Testis (tissue), 3 donors: ENCODE measurements around the gene FCN2. TPM values are rescaled to one million over a fixed set of nuclear protein-coding genes. Genes with fewer than 3 reads are reported as not detected.

Experiments used
- DNase-seq: peaks from one replicate; pipeline ENCODE4 v3.0.0-alpha.2; 2019
- H3K27ac ChIP-seq, 2 donors: fragments of 200-600 bp; sonication (generic); one replicate each; pipeline ENCODE4 v1.5.1; 2019
- H3K27me3 ChIP-seq: fragments of 200-600 bp; sonication (generic); one replicate; pipeline ENCODE4 v1.5.1; 2019
- H3K36me3 ChIP-seq: fragments of 200-600 bp; sonication (generic); one replicate; pipeline ENCODE4 v1.5.1; 2017; ENCODE audit warnings: low read depth; ENCODE audit errors: missing control alignments
- H3K4me1 ChIP-seq: fragments of 200-600 bp; sonication (generic); one replicate; pipeline ENCODE4 v1.5.1; 2019
- H3K4me3 ChIP-seq, 2 donors: fragments of 200-600 bp; sonication (generic); one replicate each; pipeline ENCODE4 v1.5.1; 2017 to 2019
- H3K9me3 ChIP-seq: fragments of 200-600 bp; sonication (generic); one replicate; pipeline ENCODE4 v1.5.1; 2017
- POLR2A ChIP-seq: fragments of 450-650 bp; IDR thresholded peaks from one replicate; pipeline ENCODE4 v1.6.1; 2017; ENCODE audit warnings: antibody characterized with exemption, mild to moderate bottlenecking, moderate library complexity
- WGBS, 2 donors: methylation state at CpG; one replicate each; pipeline ENCODE4 v1.1.5; 2018; 5-methylcytosine and 5-hydroxymethylcytosine counted together
- intact Hi-C: fragments of 100-400 bp; cut with DNase I; formaldehyde crosslinking; loops from one replicate; pipeline ENCODE4 v1.15.1; 2023; ENCODE audit warnings: low total_unique reads
- polyA plus RNA-seq: library from polyadenylated mRNA; stranded (reverse); fragments of 350-450 nt; fragmentation: Illumina TruSeq; extraction: RNeasy Lipid Tissue Mini Kit (QIAGEN cat#74804); gene quantifications from one replicate; pipeline ENCODE4 v1.2.3, GENCODE V29; 2014; ENCODE audit warnings: low read depth, low replicate concordance; ENCODE audit not compliant: insufficient read depth
- total RNA-seq, 2 donors: library from RNA; depleted of rRNA; stranded (reverse); fragments of >200 nt; gene quantifications; one replicate each; pipeline ENCODE4 v1.2.3, GENCODE V29; 2016
- TF ChIP-seq, protein P1 (sequence below), 3 experiments: fragments of 450-650 bp in 2 of 3; fragments of 200-600 bp in 1 of 3; sonication (generic) in 1 of 3; IDR thresholded peaks; one replicate each; pipeline ENCODE4 v1.5.1; 2016 to 2019; ENCODE audit warnings: antibody characterized with exemption in 3 of 3, mild to moderate bottlenecking in 2 of 3, moderate library complexity in 1 of 3

FCN2 gene
- total and polyA plus RNA-seq, 3 donors from 2014 or later = 0.43 TPM; not detected in 2

DNA sequence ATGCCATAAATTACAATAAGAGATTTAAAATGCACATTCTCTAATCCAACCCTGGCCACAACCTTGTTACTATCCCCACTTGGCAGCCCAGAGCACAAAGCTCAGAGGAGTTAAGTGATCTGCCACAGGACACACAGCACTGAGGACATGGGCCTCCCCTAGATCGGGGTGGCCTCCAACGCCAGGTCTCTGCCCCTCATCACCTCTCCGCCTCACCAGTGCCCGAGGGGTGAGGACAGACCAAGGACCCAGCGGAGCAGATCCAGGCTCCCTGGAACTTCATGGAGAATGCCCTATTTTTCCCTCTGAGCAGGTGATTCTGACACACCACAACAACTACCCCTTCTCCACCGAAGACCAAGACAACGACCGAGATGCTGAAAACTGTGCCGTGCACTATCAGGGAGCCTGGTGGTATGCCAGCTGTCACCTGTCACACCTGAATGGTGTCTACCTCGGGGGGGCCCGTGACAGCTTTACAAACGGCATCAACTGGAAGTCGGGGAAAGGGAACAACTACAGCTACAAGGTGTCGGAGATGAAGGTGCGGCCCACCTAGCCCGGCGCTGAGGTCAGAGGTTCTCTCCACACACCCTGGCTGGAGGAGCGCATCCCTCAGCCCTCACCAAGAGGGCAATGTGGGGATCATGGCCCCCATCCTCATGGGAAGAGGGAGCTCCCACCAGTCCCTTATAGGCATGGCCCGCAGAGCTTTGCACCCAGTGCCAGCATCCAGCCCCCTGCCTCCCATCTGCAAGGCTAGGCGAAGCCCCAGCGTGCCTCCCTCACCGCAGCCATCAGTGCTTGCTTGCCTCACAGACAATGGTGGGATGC, 12.5 kb upstream of the FCN2 start:
- 90 to 94% methylated on average over 22 of the region's 22 CpGs for WGBS, 2 donors
- Histone ChIP-seq H3K27ac (no peak overlapping the region), H3K36me3 (no peaks in the 10 kb centered on the region), H3K4me3 (no peak overlapping the region), H3K4me1 (peaks cover 11% of the 10 kb centered on the region), H3K9me3 (no peaks in the 10 kb centered on the region), H3K27me3 (no peaks in the 10 kb centered on the region)
- TF ChIP-seq POLR2A = no peak
- TF ChIP-seq, protein P1, sequence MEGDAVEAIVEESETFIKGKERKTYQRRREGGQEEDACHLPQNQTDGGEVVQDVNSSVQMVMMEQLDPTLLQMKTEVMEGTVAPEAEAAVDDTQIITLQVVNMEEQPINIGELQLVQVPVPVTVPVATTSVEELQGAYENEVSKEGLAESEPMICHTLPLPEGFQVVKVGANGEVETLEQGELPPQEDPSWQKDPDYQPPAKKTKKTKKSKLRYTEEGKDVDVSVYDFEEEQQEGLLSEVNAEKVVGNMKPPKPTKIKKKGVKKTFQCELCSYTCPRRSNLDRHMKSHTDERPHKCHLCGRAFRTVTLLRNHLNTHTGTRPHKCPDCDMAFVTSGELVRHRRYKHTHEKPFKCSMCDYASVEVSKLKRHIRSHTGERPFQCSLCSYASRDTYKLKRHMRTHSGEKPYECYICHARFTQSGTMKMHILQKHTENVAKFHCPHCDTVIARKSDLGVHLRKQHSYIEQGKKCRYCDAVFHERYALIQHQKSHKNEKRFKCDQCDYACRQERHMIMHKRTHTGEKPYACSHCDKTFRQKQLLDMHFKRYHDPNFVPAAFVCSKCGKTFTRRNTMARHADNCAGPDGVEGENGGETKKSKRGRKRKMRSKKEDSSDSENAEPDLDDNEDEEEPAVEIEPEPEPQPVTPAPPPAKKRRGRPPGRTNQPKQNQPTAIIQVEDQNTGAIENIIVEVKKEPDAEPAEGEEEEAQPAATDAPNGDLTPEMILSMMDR (IDR thresholded peaks at IDR 0.05) = no peak
- intact Hi-C loops = no loop called here
- peak; percentile 10 for DNase-seq

DNA sequence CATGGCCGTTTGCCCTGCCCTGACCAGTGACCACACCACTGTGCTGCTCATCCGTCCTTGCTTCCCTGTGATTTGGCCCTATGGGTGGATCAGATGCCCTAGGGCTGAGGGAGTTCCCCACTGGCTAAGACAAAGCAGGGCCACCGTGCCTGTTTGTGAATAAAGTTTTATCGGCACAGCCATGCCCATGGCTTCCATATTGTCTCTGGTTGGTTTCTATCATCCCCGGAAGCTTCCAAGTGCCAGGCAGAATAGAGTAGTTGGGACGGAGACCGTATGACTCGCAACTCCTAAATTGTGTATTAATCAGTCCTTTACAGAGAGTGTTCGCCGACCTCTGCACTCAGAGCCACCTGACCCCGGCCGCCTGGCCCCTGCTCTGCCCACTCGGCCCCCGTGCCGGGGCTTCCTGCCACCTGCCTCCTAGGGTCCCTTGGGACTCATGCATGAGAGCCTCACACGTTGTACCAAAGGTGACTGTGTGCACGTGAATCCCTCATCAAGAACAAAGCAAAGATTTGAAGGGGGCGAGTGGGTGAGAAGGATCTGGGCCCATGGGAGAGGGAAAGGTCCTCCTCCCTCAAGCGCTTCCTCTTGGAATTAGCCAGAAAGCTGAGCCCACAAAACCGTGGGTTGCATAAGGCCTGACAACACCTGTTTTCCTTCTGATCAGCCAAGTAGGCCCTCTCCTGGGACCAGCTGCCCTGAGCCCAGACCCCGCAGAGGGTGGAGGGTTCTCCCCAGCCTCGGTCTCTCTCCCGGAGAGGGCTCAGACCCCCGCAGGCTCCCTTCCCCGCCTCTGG, 11.7 kb upstream of the FCN2 start:
- peak; percentile 12 for DNase-seq
- no peaks in the 10 kb centered on the region for H3K27me3 ChIP-seq
- 89 to 91% methylated on average over 22 to 25 of the region's 25 CpGs for WGBS, 2 donors

DNA sequence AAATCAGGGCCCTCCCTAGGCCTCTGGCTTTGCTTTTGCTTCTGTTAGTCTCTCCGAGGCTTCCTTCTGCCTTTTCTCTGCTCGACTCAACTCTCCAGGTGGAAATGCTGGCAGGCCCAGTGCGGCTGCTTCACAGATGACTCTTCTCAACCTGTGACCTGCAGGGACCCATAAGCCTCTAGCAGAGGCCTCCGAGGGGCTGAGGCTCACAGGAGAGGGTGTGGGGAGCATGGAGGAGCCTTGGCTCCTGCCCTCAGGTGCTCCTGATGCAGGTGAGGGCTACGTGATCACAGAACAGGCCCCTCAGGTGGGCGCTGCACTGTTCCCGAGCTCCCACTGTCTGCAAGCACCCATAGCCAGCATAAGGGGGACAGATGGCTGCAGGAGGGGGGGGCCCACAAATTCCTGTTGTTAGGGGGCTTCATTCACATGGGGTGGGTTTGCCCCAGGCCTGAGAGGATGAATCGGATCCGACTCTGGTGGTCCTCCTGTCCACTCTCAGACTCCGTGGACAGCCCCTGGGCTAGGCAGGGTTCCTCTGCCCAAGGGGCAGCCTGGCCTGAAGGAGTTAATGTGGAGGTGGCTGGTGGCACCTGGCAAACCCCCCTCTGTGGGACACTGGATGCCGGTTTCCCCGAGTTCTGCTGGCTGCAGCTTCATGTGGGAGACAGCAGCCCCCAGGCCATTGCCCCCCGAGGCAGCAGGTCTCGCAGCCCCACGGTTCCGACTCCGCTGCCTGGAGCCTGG, 10.9 kb upstream of the FCN2 start:
- Histone ChIP-seq H3K36me3 (no peaks in the 10 kb centered on the region), H3K27me3 (no peaks in the 10 kb centered on the region), H3K4me1 (no peaks in the 10 kb centered on the region), H3K9me3 (no peaks in the 10 kb centered on the region), H3K4me3 (no peak overlapping the region), H3K27ac (no peak overlapping the region)
- 84 to 85% methylated on average over 11 to 16 of the region's 17 CpGs for WGBS, 2 donors
- DNase-seq = peak; percentile 8
- TF ChIP-seq, protein P1 (IDR thresholded peaks at IDR 0.05) = no peak
- no peak for TF ChIP-seq POLR2A
- intact Hi-C loops = no loop called here

More for the DNA sequence above, 11.7 kb upstream of the FCN2 start:
- Histone ChIP-seq H3K9me3 (no peaks in the 10 kb centered on the region), H3K4me3 (no peak overlapping the region), H3K36me3 (no peaks in the 10 kb centered on the region), H3K4me1 (peaks cover 7% of the 10 kb centered on the region), H3K27ac (no peak overlapping the region)
- intact Hi-C loops = no loop called here
- TF ChIP-seq POLR2A = no peak
- TF ChIP-seq, protein P1 (IDR thresholded peaks at IDR 0.05) = no peak

DNA sequence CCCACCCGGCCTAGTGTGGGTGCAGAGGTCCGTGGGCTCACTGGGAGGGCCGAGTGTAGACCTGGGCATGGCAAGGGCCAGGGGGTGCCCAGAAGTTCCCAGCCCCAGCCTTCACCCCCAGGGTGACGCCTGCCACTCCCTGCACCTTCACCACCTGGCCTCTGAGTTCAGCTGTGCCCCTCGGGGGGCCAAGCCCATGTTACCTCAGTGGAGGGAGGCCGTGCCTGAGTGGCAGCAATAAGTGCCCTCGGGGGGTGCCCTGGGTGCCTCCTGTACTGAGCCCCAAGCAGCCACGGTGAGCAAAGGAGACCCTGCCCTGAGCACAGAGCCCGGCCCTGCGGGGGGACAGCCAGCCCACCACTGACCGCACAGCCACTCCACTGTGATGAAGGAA, 10.3 kb upstream of the FCN2 start:
- 86 to 94% methylated on average over 4 to 11 of the region's 11 CpGs for WGBS, 2 donors
- intact Hi-C loops = no loop called here

More for the DNA sequence above, 10.3 kb upstream of the FCN2 start:
- peak; percentile 7 for DNase-seq
- H3K27ac ChIP-seq = no peak overlapping the region
- H3K4me1 ChIP-seq = no peaks in the 10 kb centered on the region
- H3K4me3 ChIP-seq = no peak overlapping the region
- no peaks in the 10 kb centered on the region for H3K9me3 ChIP-seq
- TF ChIP-seq POLR2A = no peak
- TF ChIP-seq, protein P1 (IDR thresholded peaks at IDR 0.05) = no peak
- H3K36me3 ChIP-seq = no peaks in the 10 kb centered on the region
- H3K27me3 ChIP-seq = no peaks in the 10 kb centered on the region
